HG03045 (cell line): ENCODE measurements around the gene ESPNL.
"Not testable (repeated sequence)": the region's sequence is repeated elsewhere in the genome, so short reads cannot be mapped to it uniquely, and the experiment has no call there.

Source experiments
- ATAC-seq: cut with Tn5 transposase; IDR thresholded peaks from one replicate; pipeline ENCODE4 v1.9.1; 2021; ENCODE audit warnings: mild to moderate bottlenecking, moderate library complexity; ENCODE audit not compliant: unreplicated experiment

ESPNL gene, protein sequence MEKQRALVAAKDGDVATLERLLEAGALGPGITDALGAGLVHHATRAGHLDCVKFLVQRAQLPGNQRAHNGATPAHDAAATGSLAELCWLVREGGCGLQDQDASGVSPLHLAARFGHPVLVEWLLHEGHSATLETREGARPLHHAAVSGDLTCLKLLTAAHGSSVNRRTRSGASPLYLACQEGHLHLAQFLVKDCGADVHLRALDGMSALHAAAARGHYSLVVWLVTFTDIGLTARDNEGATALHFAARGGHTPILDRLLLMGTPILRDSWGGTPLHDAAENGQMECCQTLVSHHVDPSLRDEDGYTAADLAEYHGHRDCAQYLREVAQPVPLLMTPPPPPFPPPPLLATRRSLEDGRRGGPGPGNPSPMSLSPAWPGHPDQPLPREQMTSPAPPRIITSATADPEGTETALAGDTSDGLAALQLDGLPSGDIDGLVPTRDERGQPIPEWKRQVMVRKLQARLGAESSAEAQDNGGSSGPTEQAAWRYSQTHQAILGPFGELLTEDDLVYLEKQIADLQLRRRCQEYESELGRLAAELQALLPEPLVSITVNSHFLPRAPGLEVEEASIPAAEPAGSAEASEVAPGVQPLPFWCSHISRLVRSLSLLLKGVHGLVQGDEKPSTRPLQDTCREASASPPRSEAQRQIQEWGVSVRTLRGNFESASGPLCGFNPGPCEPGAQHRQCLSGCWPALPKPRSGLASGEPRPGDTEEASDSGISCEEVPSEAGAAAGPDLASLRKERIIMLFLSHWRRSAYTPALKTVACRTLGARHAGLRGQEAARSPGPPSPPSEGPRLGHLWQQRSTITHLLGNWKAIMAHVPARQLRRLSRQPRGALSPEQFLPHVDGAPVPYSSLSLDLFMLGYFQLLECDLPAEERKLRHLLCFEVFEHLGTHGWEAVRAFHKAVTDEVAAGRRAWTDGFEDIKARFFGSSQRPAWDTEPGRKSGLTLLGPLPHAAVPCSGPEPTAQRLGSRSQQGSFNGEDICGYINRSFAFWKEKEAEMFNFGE

DNA sequence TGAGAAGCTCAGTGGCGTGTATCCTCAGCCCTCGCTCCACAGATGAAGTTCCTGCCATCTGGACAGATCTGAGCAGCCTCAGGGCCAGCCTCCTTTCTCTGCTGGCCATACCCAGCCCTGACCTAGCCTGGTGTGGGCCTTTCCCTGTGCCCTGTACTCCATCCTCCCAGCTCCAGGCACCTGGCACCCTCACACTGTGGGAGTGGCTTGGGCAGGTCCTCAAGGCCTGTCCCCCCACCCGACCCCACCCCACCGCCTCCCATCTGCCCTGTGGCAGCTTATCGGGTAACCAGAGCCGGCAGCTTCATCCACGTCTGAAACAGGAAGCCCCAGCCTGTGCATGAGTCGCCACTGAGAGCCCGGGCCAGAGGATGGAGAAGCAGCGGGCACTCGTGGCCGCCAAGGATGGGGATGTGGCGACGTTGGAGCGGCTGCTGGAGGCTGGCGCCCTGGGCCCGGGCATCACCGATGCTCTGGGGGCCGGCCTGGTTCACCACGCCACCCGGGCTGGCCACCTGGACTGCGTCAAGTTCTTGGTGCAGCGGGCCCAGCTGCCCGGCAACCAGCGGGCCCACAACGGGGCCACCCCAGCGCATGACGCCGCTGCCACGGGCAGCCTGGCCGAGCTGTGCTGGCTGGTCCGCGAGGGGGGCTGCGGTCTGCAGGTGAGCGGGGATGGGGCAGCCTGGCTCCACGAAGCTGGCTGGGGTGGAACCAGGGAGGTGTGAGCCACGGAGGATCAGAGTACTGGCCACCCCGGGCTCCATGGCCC, at the start of gene ESPNL:
Gene ESPNL (plus strand): TSS at position 292 of the 772 bp plus-strand sequence. CDS start 80 bp downstream, at position 372.
- no peak for ATAC-seq

DNA sequence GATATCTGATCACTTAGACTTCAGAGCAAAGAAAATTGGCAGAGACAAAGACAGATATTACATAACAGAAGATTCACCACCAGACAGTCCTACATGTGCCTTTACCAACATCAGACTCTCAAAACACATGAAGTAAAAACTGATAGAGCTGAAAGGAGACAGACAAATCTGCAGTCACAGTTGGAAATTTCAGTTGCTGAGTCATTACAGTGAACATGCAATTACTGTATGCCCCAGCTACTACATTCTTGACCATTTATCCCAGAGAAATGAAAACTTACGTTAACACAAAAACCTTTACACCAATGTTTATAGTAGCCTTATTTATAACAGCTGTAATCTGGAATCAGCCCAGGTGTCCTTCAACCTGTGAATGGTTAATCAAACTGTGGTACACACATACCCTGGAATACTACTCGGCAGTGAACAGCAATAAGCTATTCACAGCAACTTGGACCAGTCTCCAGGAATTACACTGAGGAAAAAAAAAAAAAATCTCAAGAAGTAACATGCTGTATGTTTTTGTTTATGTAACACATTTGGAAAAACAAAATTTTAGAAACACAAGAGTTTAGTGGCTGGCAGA, 46.9 kb upstream of the ESPNL start:
- ATAC-seq, result no peak

DNA sequence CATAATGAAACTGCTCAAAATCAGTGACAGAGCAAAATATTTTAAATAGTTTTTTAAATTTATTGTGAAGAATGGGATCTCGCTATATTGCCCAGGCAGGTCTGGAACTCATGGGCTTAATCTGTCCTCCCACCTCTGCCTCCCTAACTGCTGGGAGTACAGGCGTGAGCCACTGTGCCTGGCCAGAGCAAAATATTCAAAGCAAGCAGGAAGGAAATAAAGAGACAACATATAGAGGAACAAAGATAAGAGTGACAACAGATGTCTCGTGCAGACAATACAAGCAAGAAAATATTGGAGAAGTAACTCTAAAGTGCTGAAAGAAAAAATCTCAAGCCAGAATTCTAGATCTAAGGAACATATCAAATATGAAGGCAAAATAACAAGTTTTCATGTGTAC, 44.3 kb upstream of the ESPNL start:
- no peak for ATAC-seq

DNA sequence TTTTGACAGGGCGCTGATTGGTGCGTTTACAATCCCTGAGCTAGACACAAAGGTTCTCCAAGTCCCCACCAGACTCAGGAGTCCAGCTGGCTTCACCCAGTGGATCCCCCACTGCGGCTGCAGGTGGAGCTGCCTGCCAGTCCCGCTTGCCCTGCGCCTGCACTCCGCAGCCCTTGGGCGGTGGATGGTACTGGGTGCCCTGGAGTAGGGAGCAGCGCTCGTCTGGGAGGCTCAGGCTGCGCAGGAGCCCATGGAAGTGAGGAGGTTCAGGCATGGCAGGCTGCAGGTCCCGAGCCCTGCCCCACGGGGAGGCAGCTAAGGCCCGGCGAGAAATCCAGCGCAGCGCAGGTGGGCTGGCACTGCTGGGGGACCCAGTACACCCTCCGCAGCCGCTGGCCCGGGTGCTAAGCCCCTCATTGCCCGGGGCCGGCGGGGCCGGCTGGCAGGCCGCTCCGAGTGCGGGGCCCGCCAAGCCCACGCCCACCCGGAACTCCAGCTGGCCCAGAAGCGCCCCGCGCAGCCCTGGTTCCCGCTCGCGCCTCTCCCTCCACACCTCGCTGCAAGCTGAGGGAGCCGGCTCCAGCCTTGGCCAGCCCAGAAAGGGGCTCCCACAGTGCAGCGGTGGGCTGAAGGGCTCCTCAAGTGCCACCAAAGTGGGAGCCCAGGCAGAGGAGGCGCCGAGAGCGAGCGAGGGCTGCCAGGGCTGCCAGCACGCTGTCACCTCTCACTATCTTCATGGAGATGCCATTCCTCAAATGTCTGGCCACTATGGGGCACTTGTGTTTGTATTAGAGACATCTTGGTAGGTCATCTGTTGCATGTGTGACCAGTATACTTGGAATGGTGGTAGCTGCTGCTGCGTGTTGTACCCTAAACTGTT, 42.2 kb upstream of the ESPNL start:
- ATAC-seq, result not testable (repeated sequence)

DNA sequence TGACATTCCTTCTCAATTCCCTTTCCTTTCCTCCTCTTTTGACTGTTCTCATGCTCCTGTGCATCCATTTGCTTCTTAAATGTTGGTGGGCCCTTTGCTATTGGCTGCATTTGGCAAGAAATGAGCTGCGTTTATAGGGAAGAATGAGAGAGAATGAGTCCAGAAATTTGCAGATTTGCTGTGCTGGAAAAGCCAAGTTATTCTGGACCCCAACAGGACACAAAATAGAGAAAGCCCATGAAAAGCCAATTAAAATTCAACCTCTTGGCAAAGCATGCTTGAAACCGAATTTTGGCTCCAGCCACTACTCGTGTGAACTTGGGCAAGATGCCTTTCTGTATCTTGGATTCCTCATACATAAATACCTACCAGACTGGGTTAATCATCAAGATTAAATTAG, 40.6 kb upstream of the ESPNL start:
- no peak for ATAC-seq

DNA sequence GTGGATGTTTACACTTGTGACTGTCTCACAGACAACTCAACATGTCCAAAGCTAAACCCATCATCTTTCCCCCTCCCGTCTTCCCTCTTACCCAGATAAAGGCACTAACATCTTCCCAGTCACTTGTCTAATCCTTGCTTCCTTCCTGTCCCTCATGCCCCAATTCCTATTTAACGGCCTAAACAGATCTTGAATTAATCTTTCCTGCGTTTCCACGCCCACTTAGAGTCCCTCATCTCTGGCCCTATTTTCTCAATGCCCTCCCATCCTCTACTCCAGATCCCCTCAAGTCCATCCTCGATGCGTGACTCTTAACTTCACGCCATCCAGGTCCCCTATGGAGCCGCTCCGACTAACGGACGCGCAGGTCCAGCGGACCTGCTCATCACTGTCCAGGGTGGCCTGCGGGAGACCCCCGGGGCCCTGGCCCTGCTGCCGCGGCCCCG, 40.0 kb upstream of the ESPNL start:
- no peak for ATAC-seq

DNA sequence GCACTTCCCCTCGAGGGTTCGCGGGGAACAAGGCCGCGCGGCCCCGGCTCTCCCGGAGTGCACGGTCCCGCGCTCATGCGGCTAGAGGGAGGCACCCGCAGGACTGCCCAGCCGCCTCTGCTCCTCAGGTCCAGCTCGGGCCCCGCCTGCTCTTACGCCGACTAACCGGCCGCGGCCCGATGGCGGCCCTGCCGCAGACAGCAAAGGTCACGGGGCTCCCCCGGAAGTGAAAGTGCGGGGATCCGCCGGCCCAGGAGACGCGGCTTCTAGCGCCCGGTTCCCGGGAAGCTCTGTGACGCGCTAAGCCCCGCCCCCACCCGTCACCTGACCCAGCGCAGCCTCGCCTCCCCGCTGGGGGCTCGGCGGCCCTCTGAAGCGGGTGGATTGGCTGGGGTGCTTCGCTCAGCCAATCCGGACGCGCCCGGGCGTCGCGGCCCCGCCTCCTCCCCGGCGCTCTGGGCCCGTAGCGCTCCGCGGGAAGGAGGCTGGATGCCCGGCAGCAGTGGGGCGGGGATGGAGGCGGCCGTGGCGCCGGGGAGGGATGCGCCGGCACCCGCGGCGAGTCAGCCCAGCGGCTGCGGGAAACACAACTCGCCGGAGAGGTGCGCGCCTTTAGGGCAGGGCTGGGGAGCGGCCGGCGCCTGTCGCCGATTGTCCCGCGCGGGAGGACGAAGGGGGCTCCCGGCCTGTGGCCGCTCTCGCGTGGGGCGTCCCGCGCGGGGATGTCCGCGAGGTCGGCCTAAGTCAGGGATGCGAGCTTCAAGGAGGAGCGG, 39.4 kb upstream of the ESPNL start, which contains the start of gene SCLY:
Gene SCLY (plus strand): TSS at position 460 of the 773 bp plus-strand sequence. CDS start 54 bp downstream, at position 514.
- ATAC-seq, result peak; percentile 97

DNA sequence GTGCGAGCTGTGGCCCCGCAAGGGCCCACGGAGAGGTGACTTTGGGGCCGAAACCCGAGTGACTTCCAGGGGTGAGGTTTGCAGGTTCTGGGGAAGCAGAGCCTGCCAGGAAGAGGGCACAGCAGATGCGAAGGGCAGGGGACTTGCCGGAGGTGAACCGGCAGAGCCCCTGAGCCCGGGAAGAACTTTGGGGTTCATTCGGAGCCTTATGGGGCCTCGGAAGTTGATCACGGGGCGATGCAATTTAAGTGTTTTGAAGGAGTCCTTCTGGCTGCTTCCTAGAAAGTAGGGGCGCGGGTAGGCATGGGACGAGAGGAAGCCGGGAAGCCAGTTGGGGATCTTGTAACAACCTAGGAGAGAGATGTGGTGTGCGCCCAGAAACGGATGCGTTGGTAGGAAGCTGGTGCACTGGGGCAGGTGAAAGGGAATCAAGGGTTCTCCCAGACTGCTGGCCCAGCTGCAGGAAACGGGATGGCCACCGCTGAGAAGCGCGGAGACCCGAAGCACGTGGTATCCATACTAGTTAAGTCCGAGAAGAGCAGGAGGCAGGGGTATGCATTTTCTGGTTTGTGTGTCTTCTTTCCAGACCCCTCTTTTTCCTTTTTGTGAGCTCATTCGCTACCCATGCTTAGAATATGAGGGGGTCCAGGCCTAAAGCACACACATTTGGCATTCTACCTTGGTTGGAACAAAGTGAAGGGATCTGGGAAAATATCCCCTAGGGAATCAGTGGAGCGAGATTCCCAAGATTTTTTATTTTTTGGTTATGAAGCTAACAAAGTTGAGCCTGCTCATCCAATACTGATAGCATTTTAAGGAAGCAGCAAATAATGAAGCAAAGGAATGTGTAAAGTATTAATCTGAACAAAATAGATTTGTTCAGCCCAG, 38.6 kb upstream of the ESPNL start:
- ATAC-seq, result peak; percentile 9

DNA sequence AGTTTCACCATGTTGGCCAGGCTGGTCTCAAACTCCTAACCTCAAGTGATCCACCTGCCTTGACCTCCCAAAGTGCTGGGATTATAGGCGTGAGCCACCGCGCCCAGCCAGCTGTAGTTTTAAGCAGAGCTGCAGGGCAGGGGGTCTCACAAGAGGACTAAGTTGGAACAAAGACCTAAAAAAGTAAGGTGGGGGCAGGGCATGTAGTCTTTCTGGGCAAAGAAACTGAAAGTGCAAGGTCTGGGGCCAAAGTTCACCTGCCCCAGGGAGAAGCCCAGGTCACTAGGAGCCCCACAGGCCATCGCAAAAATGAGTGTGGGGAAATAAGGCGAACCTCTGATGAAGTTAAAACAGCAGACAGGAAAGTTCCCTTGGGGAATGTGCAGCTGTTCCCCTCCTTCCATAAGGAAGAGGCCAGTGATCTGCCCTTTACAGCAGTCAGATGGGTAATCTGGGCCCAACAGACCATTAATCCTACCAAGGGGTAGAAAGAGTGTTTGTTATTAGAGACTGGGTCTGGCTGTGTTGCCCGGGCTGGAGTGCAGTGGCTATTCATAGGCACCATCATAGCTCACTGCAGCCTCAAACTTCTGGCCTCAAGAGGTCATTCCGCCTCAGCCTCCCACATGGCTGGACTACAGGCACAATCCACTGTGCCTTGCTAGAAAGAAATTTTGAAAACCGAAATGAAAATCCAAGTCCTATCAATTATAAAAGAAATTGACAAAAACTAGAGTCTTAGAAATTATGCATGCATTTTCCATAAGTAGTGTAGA, 36.5 kb upstream of the ESPNL start:
- no peak for ATAC-seq

DNA sequence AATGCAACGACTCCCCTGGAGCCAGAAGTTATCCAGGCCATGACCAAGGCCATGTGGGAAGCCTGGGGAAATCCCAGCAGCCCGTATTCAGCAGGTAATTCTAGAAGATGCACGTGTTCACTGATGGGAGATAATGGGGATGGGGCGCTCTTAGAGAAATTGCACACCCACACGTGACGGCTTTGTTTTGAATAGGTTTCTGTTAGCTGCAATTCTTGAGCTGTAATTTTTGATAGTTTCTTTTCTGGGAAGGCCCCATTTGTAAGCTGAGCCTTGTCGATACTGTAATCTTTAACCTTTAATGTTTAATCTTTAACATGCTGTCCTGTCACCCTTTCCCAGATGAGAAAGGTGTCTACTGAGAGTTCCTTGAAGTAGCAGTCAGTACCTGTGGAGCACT, 35.8 kb upstream of the ESPNL start:
- no peak for ATAC-seq

DNA sequence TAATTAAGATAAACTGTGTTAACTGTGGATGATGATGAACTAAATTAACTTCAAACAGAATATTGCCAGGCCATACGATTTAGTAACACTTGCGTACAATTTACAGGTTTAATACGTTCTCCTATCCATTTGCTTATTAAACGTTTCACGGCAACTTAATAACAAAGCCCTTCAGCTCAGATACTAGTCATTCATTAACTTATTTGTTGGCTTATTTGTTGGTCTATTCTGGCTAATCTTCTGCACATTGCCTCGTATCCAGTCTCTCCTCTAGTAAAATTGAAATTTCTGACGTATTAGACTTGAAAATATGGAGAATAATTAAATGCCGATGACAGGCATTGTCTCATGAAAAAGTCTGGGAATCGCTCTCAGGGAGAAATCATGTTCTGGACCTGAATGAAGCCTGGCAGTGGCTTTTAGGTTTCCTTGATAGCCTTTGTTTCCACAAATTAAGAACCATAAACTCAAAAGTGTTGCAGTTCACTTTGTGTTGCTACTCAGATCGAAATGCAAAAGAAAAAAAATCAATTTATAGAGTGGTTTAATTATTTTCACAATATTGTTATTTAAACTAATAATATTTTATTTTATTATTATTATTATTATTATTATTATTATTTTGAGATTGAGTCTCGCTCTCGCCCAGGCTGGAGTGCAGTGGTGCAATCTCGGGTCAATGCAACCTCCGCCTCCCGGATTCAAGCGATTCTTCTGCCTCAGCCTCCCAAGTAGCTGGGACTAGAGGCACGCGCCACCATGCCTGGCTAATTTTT, 34.9 kb upstream of the ESPNL start:
- no peak for ATAC-seq

DNA sequence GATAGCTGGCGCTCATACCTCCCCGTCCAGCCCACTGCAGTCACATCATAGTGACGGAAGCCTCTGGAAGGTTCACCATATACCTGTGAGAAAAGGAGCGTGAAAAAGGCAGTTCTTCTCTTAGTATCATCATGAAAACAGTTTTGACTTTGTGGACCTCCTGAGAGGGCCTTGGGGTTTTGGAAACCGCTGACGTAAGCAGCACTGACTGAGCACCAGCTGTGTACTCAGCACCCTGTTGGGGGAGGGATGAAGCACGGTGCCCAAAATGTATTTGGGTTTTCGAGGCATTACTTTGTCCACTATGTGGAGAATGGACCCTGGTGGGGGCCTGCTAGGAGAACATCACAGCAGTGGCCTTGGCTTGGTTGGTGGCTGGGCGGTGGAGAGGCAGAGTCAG, 33.9 kb upstream of the ESPNL start:
- no peak for ATAC-seq

DNA sequence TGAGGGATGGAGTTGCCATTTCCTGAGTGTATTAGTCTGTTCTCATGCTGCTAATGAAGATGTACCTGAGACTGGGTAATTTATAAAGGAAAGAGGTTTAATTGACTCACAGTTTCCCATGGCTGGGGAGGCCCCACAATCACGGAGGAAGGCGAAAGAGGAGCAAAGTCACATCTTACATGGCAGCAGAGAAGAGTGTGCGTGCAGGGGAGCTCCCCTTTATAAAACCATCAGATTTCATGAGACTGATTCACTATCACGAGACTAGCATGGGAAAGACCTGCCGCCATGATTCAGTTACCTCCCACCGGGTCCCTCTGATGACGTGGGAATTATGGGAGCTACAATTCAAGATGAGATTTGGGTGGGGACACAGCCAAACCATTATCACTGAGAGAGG, 33.4 kb upstream of the ESPNL start:
- not testable (repeated sequence) for ATAC-seq

DNA sequence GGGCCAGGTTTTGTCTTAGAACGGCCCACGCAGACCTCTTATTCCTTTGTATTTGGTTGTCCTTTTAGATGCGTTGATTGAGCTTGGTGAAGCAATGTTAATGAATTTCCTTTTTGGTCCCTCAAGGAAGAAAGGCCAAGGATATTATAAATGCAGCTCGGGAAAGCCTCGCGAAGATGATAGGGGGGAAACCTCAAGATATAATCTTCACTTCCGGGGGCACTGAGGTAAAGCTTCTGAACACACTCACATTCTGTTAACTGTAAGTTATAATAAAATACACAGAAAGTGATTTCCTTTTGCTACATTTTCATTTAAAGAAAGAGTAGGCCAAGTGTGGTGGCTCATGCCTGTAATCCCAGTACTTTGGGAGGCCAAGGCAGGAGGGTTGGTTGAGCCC, 32.2 kb upstream of the ESPNL start:
- ATAC-seq, result no peak

DNA sequence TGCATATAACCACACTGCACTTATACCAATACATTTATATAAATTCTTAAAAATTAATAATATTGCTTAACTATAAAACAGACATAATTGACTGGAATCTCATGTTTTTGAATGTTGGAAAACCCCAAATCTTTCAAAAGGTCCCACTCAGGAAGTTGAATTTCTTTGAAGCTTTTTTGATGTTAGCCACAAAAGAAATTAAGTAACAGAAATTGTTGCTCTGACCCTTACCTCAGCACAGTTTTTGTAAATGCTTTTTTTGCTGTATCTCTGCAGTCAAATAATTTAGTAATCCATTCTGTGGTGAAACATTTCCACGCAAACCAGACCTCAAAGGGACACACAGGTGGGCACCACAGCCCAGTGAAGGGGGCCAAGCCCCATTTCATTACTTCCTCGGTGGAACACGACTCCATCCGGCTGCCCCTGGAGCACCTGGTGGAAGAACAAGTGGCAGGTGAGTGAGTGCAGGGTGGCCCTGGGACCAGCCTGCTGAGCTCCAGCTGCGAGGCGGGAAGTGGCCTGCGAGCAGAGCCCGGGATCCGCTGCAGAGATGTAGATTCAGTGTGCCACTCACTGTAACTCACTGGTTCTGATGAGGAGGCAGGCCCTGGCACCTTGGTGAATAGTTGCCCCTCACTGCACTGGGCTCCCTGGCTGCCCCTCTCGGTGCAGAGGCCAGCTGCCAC, 31.0 kb upstream of the ESPNL start:
- no peak for ATAC-seq

DNA sequence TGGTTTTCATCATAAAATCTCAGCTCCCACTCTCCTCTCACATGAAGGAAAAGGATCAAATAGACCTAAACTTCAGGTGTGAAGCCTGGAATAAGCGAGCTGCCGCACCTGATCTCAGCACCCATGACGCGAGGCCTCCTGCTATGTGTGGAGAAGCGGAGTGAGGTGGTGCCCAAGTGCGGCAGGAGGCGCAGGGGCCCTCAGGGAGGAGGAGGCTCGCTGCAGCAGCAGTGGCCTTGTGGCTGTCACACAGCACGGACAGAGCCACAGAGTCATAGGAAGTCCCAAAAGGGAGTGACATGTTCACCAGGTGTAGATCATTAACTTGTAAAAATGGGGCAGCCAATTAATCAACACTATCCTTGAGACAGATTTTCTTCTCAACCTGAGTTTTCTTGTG, 30.3 kb upstream of the ESPNL start:
- no peak for ATAC-seq
